Fibroblast of lung (primary cell): Measurements from ENCODE around the gene PHF19.

Experiments used
- CTCF ChIP-seq, 2 donors: IDR thresholded peaks in 1 of 2; conservative IDR thresholded peaks in 1 of 2; 1 replicate in 1 of 2; 2 replicates in 1 of 2; pipeline ENCODE4 v1.5.1; 2011 to 2012; ENCODE audit warnings: low read length in 2 of 2, control low read depth in 1 of 2, inconsistent platforms in 1 of 2, low read depth in 1 of 2, mild to moderate bottlenecking in 1 of 2
- EZH2 ChIP-seq: IDR thresholded peaks from 2 replicates; pipeline ENCODE4 v1.5.1; 2012; ENCODE audit warnings: low read length, control low read depth, mild to moderate bottlenecking; ENCODE audit errors: missing control alignments

GRCh38 chr9:120893611-120894307 lies 16.8 kb upstream of the PHF19 start:
- TF ChIP-seq CTCF (conservative IDR thresholded peaks at IDR 0.05 in 1 of 2, IDR thresholded peaks at IDR 0.05 in 1 of 2; ENCODE audit: low read depth in 1 of 2, low read length in 2 of 2) (no peak), EZH2 (no peak)
